Erythroblast (primary cell): Measurements from ENCODE around the gene TSPAN2.

ENCODE experiments used
- GATA1 ChIP-seq: IDR thresholded peaks from 2 replicates; pipeline ENCODE4 v1.6.1; 2011; ENCODE audit warnings: low read depth, mild to moderate bottlenecking, control low read depth, low read length, moderate library complexity
- POLR2A ChIP-seq: IDR thresholded peaks from 2 replicates; pipeline ENCODE4 v1.6.1; 2011; ENCODE audit warnings: mild to moderate bottlenecking, low read length

- TF ChIP-seq POLR2A (no peak), GATA1 (no peak)
Measured at GRCh38 chr1:115088115-115088778, 1.1 kb downstream of the TSPAN2 start.
